ENCODE measurements around the gene CSTPP1. TPM values are rescaled to one million over a fixed set of nuclear protein-coding genes. Genes with fewer than 3 reads are reported as not detected.

The CSTPP1 gene
- total RNA-seq, 2 donors from 2014 or later = 35.8 to 63.6 TPM

DNA sequence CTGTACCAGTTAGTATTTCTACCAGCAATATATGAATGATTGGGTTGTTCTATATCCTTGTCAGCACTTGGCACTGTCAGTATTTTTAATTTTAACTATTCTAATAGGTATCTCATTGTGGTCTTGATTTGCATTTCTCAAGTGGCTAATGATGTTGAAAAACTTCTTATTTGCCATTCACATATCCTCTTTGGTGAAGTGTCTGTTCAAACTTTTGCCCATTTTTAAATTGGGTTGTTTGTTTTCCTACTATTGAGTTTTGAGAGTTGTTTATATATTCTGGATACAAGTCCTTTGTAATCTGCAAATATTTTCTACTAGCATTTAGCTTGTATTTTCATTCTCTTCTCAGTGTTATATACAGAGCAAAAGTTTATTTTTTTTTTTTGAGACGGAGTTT, 82.1 kb downstream of the CSTPP1 start:
- DNase-seq = no peak
- TF ChIP-seq, protein P1, sequence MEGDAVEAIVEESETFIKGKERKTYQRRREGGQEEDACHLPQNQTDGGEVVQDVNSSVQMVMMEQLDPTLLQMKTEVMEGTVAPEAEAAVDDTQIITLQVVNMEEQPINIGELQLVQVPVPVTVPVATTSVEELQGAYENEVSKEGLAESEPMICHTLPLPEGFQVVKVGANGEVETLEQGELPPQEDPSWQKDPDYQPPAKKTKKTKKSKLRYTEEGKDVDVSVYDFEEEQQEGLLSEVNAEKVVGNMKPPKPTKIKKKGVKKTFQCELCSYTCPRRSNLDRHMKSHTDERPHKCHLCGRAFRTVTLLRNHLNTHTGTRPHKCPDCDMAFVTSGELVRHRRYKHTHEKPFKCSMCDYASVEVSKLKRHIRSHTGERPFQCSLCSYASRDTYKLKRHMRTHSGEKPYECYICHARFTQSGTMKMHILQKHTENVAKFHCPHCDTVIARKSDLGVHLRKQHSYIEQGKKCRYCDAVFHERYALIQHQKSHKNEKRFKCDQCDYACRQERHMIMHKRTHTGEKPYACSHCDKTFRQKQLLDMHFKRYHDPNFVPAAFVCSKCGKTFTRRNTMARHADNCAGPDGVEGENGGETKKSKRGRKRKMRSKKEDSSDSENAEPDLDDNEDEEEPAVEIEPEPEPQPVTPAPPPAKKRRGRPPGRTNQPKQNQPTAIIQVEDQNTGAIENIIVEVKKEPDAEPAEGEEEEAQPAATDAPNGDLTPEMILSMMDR (IDR thresholded peaks at IDR 0.05) = no peak
- Histone ChIP-seq H3K27me3 (no peaks in the 10 kb centered on the region), H3K4me1 (no peaks in the 10 kb centered on the region), H3K9me3 (no peaks in the 10 kb centered on the region), H3K36me3 (no peaks in the 10 kb centered on the region), H3K27ac (no peak overlapping the region), H3K4me3 (no peak overlapping the region), H3K9ac (ENCODE audit: low read depth in 2 of 2, low read length in 2 of 2) (no peak overlapping the region)
- intact Hi-C loops (cut with DNase I) = no loop called here

- no peaks in the 10 kb centered on the region for H3K9me3 ChIP-seq
- no peak for DNase-seq
- no peak overlapping the region for H3K9ac ChIP-seq (ENCODE audit: low read depth in 2 of 2, low read length in 2 of 2)
- intact Hi-C loops (cut with DNase I) = no loop called here
- H3K4me1 ChIP-seq = no peaks in the 10 kb centered on the region
- no peaks in the 10 kb centered on the region for H3K36me3 ChIP-seq
- H3K27ac ChIP-seq = no peak overlapping the region
- H3K4me3 ChIP-seq = no peak overlapping the region
- H3K27me3 ChIP-seq = no peaks in the 10 kb centered on the region
- TF ChIP-seq, protein P1 (IDR thresholded peaks at IDR 0.05) = no peak
Observed at GRCh38 chr11:47020793-47021526, 84.4 kb downstream of the CSTPP1 start.

DNA sequence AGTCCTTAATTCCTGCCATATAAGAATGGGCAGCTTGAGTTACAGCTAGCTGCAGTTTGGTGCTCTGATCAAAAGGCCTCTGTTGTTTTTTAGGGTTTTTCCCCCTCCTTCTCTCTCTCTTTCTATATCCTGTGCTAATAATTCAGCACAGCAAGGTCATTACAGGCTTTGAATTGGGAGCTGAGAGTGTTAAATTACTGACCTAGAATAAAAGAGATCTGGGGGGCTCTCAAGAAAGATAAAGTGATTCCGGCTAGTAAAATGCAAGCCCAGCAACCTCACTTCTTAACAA, 84.9 kb downstream of the CSTPP1 start:
- Histone ChIP-seq H3K9ac (ENCODE audit: low read depth in 2 of 2, low read length in 2 of 2) (no peak overlapping the region), H3K4me3 (no peak overlapping the region), H3K27ac (no peak overlapping the region), H3K36me3 (no peaks in the 10 kb centered on the region), H3K27me3 (no peaks in the 10 kb centered on the region), H3K9me3 (no peaks in the 10 kb centered on the region), H3K4me1 (no peaks in the 10 kb centered on the region)
- DNase-seq = no peak
- intact Hi-C loops (cut with DNase I) = no loop called here
- TF ChIP-seq, protein P1 (IDR thresholded peaks at IDR 0.05) = no peak

GRCh38 chr11:47021965-47022364, 85.4 kb downstream of the CSTPP1 start:
- no peaks in the 10 kb centered on the region for H3K27me3 ChIP-seq
- no peaks in the 10 kb centered on the region for H3K4me1 ChIP-seq
- H3K27ac ChIP-seq = no peak overlapping the region
- H3K4me3 ChIP-seq = no peak overlapping the region
- H3K9me3 ChIP-seq = no peaks in the 10 kb centered on the region
- intact Hi-C loops (cut with DNase I) = no loop called here
- TF ChIP-seq, protein P1 (IDR thresholded peaks at IDR 0.05) = no peak
- no peak for DNase-seq
- no peaks in the 10 kb centered on the region for H3K36me3 ChIP-seq
- no peak overlapping the region for H3K9ac ChIP-seq (ENCODE audit: low read depth in 2 of 2, low read length in 2 of 2)

DNA sequence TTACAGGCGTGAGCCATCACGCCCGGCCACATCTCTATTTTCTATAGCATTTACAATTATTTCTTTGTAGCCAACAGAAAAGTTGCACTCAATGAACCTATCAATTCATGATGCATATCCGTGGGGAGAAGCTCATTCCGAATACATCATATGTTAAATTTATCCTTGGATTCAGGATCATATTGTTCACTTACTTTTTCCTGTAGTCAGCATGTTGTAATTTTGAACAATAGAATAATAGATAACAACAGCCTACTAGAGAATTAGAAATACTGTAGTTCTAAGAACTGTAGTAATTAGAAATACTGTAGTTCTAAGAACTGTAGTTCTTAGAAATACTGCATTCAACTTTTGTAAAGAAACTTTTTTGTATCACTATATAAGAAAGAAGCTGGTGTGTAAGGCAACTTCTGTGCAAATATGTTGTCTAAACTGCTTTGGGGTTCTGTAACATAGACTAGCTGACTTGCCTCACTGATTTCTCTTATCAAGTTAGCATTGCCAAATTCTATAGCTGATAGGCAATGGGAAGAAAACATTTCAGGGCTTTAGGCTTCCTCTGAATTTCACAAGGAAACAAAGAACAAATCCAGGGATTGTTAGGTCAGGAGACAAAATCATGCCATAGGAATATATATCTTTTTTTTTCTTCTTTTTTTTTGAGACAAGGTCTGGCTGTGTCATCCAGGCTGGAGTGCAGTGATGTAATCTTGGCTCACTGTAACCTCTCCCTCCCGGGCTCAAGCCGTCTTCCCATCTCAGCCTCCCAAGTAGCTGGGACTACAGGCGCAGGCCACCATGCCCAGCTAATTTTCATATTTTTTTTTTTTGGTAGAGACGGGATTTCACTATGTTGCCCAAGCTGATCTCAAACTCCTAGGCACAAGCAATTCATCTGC, 91.9 kb downstream of the CSTPP1 start:
- Histone ChIP-seq H3K27ac (no peak overlapping the region), H3K27me3 (no peaks in the 10 kb centered on the region), H3K4me1 (no peaks in the 10 kb centered on the region), H3K9me3 (no peaks in the 10 kb centered on the region), H3K9ac (ENCODE audit: low read depth in 2 of 2, low read length in 2 of 2) (no peak overlapping the region), H3K4me3 (no peak overlapping the region), H3K36me3 (no peaks in the 10 kb centered on the region)
- TF ChIP-seq, protein P1 (IDR thresholded peaks at IDR 0.05) = no peak
- DNase-seq = no peak
- intact Hi-C loops (cut with DNase I) = no loop called here
